ENCODE results near the gene SH3GL3. TPM values are rescaled to one million over a fixed set of nuclear protein-coding genes. Genes with fewer than 3 reads are reported as not detected.

Gene SH3GL3
- total RNA-seq, 1 donor, result 0.72 TPM

- TF ChIP-seq CTCF (IDR thresholded peaks at IDR 0.05; ENCODE audit: extremely low read depth, low read depth, low read length), result no peak
- DNase-seq (ENCODE audit: insufficient read length, low spot score, missing footprints), result no peak
- H3K4me3 ChIP-seq (ENCODE audit: insufficient read depth, low read length), result no peak overlapping the region
Measured at GRCh38 chr15:83477808-83478537, 30.8 kb downstream of the SH3GL3 start.

GRCh38 chr15:83483612-83484011 lies 36.5 kb downstream of the SH3GL3 start:
- H4K20me1 ChIP-seq (ENCODE audit: insufficient read depth, low read length), result no peaks in the 10 kb centered on the region
- no peak overlapping the region for H3K4me2 ChIP-seq (ENCODE audit: insufficient read depth, low read length)
- H3K79me2 ChIP-seq (ENCODE audit: insufficient read depth, low read length), result no peaks in the 10 kb centered on the region
- H3K36me3 ChIP-seq (ENCODE audit: insufficient read depth, low read length), result no peaks in the 10 kb centered on the region
- no peaks in the 10 kb centered on the region for H3K27me3 ChIP-seq (ENCODE audit: insufficient read depth, low read length)
- no peak for TF ChIP-seq CTCF (IDR thresholded peaks at IDR 0.05; ENCODE audit: extremely low read depth, low read depth, low read length)
- no peaks in the 10 kb centered on the region for H3K4me1 ChIP-seq (ENCODE audit: insufficient read depth, low read length)
- no peak for DNase-seq (ENCODE audit: insufficient read length, low spot score, missing footprints)
- H2AFZ ChIP-seq (ENCODE audit: low read length), result no peak overlapping the region
- H3K9me3 ChIP-seq (ENCODE audit: low read depth, low read length), result no peaks in the 10 kb centered on the region
- no peak overlapping the region for H3K4me3 ChIP-seq (ENCODE audit: insufficient read depth, low read length)
- no peak overlapping the region for H3K27ac ChIP-seq (ENCODE audit: low read depth, low read length)

More at GRCh38 chr15:83477808-83478537, 30.8 kb downstream of the SH3GL3 start:
- no peak overlapping the region for H3K27ac ChIP-seq (ENCODE audit: low read depth, low read length)
- H2AFZ ChIP-seq (ENCODE audit: low read length), result no peak overlapping the region
- H3K9me3 ChIP-seq (ENCODE audit: low read depth, low read length), result no peaks in the 10 kb centered on the region
- no peaks in the 10 kb centered on the region for H3K27me3 ChIP-seq (ENCODE audit: insufficient read depth, low read length)
- H3K79me2 ChIP-seq (ENCODE audit: insufficient read depth, low read length), result no peaks in the 10 kb centered on the region
- H4K20me1 ChIP-seq (ENCODE audit: insufficient read depth, low read length), result no peaks in the 10 kb centered on the region
- no peak overlapping the region for H3K4me2 ChIP-seq (ENCODE audit: insufficient read depth, low read length)
- H3K36me3 ChIP-seq (ENCODE audit: insufficient read depth, low read length), result no peaks in the 10 kb centered on the region
- H3K4me1 ChIP-seq (ENCODE audit: insufficient read depth, low read length), result no peaks in the 10 kb centered on the region

DNA sequence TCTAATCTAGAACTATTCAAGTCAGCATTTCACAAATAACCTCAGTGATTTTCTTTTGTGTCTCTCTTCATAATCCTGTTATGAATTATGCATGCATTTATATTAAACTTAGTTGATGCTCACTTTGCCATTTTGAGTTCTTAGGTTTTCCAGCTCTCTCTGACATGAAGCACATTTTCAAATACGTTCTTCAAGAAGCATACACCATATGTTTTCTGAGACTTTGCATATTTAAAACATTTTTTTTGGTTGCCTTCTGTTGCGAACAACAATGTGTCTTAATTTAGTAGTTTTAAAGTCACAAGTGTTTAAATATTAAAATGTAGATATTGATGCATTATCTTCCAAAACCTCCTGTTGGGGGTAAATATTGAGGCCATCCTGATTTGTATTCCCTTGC lies 37.5 kb downstream of the SH3GL3 start:
- no peak overlapping the region for H3K27ac ChIP-seq (ENCODE audit: low read depth, low read length)
- DNase-seq (ENCODE audit: insufficient read length, low spot score, missing footprints), result no peak
- H3K4me3 ChIP-seq (ENCODE audit: insufficient read depth, low read length), result no peak overlapping the region
- H3K79me2 ChIP-seq (ENCODE audit: insufficient read depth, low read length), result no peaks in the 10 kb centered on the region
- no peak overlapping the region for H3K4me2 ChIP-seq (ENCODE audit: insufficient read depth, low read length)
- H3K4me1 ChIP-seq (ENCODE audit: insufficient read depth, low read length), result no peaks in the 10 kb centered on the region
- H2AFZ ChIP-seq (ENCODE audit: low read length), result no peak overlapping the region
- H4K20me1 ChIP-seq (ENCODE audit: insufficient read depth, low read length), result no peaks in the 10 kb centered on the region
- no peaks in the 10 kb centered on the region for H3K9me3 ChIP-seq (ENCODE audit: low read depth, low read length)
- no peak for TF ChIP-seq CTCF (IDR thresholded peaks at IDR 0.05; ENCODE audit: extremely low read depth, low read depth, low read length)
- H3K36me3 ChIP-seq (ENCODE audit: insufficient read depth, low read length), result no peaks in the 10 kb centered on the region
- no peaks in the 10 kb centered on the region for H3K27me3 ChIP-seq (ENCODE audit: insufficient read depth, low read length)

GRCh38 chr15:83486363-83486762 lies 39.2 kb downstream of the SH3GL3 start:
- H3K9me3 ChIP-seq (ENCODE audit: low read depth, low read length), result no peaks in the 10 kb centered on the region
- no peak for TF ChIP-seq CTCF (IDR thresholded peaks at IDR 0.05; ENCODE audit: extremely low read depth, low read depth, low read length)
- no peak overlapping the region for H3K4me2 ChIP-seq (ENCODE audit: insufficient read depth, low read length)
- H2AFZ ChIP-seq (ENCODE audit: low read length), result no peak overlapping the region
- no peak overlapping the region for H3K27ac ChIP-seq (ENCODE audit: low read depth, low read length)
- no peaks in the 10 kb centered on the region for H3K4me1 ChIP-seq (ENCODE audit: insufficient read depth, low read length)
- DNase-seq (ENCODE audit: insufficient read length, low spot score, missing footprints), result no peak
- no peaks in the 10 kb centered on the region for H4K20me1 ChIP-seq (ENCODE audit: insufficient read depth, low read length)
- H3K79me2 ChIP-seq (ENCODE audit: insufficient read depth, low read length), result no peaks in the 10 kb centered on the region
- no peak overlapping the region for H3K4me3 ChIP-seq (ENCODE audit: insufficient read depth, low read length)
- H3K27me3 ChIP-seq (ENCODE audit: insufficient read depth, low read length), result no peaks in the 10 kb centered on the region
- H3K36me3 ChIP-seq (ENCODE audit: insufficient read depth, low read length), result no peaks in the 10 kb centered on the region
